Activated CD8-positive, alpha-beta memory T cell treated with anti-CD3 and anti-CD28 coated beads, Interleukin-2, amount 10 ng/mL, durations not matched to agents 7 days and 5 days (primary cell): ENCODE results near the gene CCDC102A. TPM values are rescaled to one million over a fixed set of nuclear protein-coding genes. Genes with fewer than 3 reads are reported as not detected.

Experiments
- ATAC-seq: fragments of 150-1000 bp; cut with Tn5 transposase; one replicate; pipeline ENCODE4 v1.10.0; 2021; ENCODE audit warnings: moderate library complexity
- CTCF ChIA-PET: fragments of 350-600 bp; sonication (Branson Sonifier 250); formaldehyde crosslinking; loops from one replicate; lab custom pipeline; 2021; ENCODE audit warnings: antibody characterized with exemption; lab: Charles Lee
- DNase-seq: peaks from one replicate; pipeline ENCODE4 v3.0.0-alpha.2; 2020
- H3K27ac Mint-ChIP-seq: one replicate; pipeline ENCODE4 v1.8.0; 2021; ENCODE audit warnings: mild to moderate bottlenecking, mixed read lengths
- H3K27me3 Mint-ChIP-seq: one replicate; pipeline ENCODE4 v1.8.0; 2021; ENCODE audit warnings: mixed read lengths
- H3K36me3 Mint-ChIP-seq: one replicate; pipeline ENCODE4 v1.8.0; 2021; ENCODE audit warnings: mild to moderate bottlenecking, mixed read lengths
- H3K4me1 Mint-ChIP-seq: one replicate; pipeline ENCODE4 v1.8.0; 2021; ENCODE audit warnings: mixed read lengths
- H3K4me3 Mint-ChIP-seq: one replicate; pipeline ENCODE4 v1.8.0; 2021; ENCODE audit warnings: mild to moderate bottlenecking, moderate library complexity, mixed read lengths
- H3K9me3 Mint-ChIP-seq: one replicate; pipeline ENCODE4 v1.8.0; 2022; ENCODE audit warnings: low read depth, mixed read lengths
- total RNA-seq, 2 experiments: library from RNA; stranded (reverse); gene quantifications; one replicate each; pipeline ENCODE4 v1.2.3, GENCODE V29; 2021

Gene CCDC102A
- total RNA-seq, 2 experiments from 2014 or later, result 19.7 to 20.2 TPM

DNA sequence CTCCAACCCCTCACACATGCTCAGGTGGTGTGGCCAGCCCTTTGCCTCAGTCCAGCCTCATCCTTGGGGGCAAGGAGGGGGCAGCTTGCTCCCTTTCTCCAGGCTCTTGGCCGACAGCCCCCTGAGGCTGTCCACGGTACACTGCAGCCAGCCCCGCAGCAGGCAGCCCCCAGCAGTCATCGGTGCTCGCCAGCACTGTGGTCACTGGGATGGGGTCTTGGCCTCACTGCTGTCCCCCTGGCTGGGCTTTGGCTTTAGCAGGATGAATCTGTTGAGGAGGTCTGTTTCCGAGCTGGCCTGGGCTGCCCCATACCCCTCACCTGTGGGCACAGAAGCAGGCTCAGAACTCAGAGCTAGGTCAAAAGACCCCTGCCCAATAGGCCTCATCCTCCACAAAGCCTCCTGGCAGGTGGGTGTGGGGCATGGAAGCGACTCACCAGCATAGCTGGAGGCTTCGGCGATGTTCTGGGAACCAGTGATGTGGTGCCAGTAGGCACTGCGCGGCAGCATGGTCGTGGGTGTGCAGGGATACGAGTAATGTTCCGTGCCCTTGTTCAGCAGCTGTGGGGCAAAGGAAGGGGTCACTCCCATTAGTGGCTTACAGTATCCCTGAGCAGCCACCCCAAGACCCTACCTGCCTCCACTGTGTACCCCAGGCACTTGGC is 63.1 kb downstream of the CCDC102A start:
- H3K27ac Mint-ChIP-seq, result no peak overlapping the region
- no peaks in the 10 kb centered on the region for H3K9me3 Mint-ChIP-seq
- ATAC-seq (no peak), DNase-seq (no peak)
- H3K4me3 Mint-ChIP-seq, result no peak overlapping the region
- H3K4me1 Mint-ChIP-seq, result peaks cover 14% of the 10 kb centered on the region
- no peaks in the 10 kb centered on the region for H3K27me3 Mint-ChIP-seq
- CTCF ChIA-PET, result interaction anchor here (1.3 to 2.8 kb wide), 3 partner anchors 11 to 46 kb away, joined by 3 to 10 read pairs (median 5); partner anchors contain the start of gene POLR2C
- peaks cover 14% of the 10 kb centered on the region for H3K36me3 Mint-ChIP-seq

DNA sequence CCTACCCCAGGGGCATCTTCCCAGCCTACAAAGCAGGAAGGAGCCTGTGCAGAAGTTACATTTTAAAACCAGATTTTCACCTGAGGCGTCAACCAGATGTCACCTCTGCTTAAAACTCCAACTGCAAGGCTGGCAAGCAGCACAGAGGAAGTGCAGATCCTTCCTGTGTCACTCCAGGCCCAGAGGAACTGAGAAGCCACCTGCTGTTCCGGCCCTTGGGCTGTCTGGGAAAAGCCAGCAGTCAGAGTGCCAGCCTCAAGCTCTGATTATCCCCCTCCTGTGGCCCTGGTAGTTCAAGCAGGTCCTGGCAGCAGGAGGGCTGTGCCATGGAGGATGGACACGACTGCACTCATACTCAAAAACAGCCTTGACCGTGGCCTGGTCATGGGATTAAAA is 63.7 kb downstream of the CCDC102A start:
- peaks cover 15% of the 10 kb centered on the region for H3K4me1 Mint-ChIP-seq
- no peaks in the 10 kb centered on the region for H3K27me3 Mint-ChIP-seq
- no peaks in the 10 kb centered on the region for H3K9me3 Mint-ChIP-seq
- peaks cover 17% of the 10 kb centered on the region for H3K36me3 Mint-ChIP-seq
- ATAC-seq (no peak), DNase-seq (no peak)
- H3K27ac Mint-ChIP-seq, result peak overlapping the region; percentile 28
- H3K4me3 Mint-ChIP-seq, result no peak overlapping the region
- CTCF ChIA-PET, result interaction anchor here (1.3 to 2.8 kb wide), 3 partner anchors 10 to 47 kb away, joined by 3 to 10 read pairs (median 5); partner anchors contain the start of gene POLR2C

DNA sequence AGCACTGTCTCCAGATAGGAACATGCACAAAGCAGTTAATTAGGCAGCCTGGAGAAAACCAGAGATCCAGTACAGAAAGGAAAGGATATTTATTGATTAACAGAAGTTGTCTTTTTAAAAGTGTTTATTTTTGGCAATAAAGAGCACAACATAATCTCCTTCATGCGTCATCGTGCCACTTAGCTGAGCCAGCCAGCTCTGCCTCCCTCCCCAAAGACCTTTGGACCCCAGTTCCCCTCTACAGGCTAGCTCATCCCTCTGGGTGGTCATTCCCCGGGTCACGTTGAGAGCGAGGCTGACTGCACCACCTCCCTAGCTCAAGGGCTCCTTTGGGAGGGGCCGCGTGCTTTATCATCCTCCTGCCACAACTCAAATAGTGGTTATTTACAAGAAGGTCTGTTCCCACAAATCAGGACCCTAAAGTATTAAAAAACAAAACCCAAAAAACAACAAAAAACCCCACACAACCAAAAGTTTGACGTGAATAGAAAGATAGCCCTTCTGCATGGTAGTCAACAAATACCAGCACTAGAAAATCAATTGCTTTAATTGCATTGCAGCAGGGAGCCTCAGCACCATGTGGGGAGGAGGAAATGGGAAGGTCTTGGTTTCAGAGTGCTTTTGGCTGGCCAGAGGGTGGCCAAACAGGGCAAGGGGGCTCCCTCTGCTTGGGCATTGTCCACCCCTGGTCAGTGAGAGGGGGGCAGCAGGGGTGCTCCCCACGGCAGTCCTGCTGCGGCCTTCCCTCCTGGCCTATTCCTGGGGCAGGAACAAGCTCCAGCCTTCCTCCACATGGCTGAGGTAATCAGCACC is 64.3 kb downstream of the CCDC102A start:
- Mint-ChIP-seq H3K4me1 (peaks cover 15% of the 10 kb centered on the region), H3K9me3 (no peaks in the 10 kb centered on the region), H3K27ac (peak overlapping the region; percentile 33), H3K4me3 (no peak overlapping the region), H3K27me3 (no peaks in the 10 kb centered on the region), H3K36me3 (peaks cover 18% of the 10 kb centered on the region)
- CTCF ChIA-PET, result interaction anchor here (2.8 kb wide), 1 partner anchor 10 kb away, joined by 10 read pairs; the partner anchor contains the start of gene POLR2C
- ATAC-seq, result no peak
- no peak for DNase-seq

DNA sequence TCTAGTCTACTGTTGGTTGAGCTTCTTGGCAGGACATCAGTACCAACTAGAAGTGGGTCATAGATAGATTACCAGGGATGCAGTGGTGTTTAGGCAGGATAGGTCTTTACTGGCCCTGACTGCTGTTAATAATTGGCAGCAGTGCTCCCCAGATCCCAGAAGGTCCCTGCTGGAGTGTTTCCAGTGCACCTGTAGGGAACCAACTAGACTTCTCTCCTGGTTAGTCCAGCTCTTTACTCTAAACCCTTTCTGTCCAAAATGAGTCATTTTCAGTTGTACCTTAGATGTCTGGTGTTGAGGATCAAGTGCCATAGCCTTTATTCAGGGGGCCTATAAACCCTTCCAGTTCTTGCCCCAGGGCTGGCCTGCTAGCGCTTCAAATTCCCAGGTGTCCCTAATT is 65.2 kb downstream of the CCDC102A start:
- no peak overlapping the region for H3K27ac Mint-ChIP-seq
- H3K36me3 Mint-ChIP-seq, result peaks cover 18% of the 10 kb centered on the region
- H3K9me3 Mint-ChIP-seq, result no peaks in the 10 kb centered on the region
- CTCF ChIA-PET, result interaction anchor here (0.5 to 2.8 kb wide), 2 partner anchors 9 to 21 kb away, joined by 3 to 10 read pairs; partner anchors contain the start of gene POLR2C
- no peaks in the 10 kb centered on the region for H3K27me3 Mint-ChIP-seq
- H3K4me3 Mint-ChIP-seq, result no peak overlapping the region
- H3K4me1 Mint-ChIP-seq, result peaks cover 11% of the 10 kb centered on the region
- DNase-seq, result no peak
- no peak for ATAC-seq

DNA sequence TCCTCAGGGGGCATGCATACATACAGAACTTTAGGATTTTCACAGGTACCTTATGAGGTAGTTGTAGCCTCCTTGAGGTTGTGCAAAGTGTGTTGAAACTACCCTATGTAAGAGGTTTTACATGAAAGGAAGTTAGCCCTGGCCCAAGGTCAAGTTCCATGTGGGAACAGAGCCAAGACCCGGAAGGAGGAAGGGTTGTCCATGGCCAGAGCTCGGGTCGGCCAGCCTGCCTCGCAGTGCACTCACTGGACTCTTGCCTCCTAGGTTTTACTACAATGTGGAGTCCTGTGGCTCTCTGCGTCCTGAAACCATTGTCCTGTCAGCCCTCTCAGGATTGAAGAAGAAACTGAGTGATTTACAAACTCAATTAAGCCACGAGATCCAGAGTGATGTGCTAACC is 65.7 kb downstream of the CCDC102A start:
- Mint-ChIP-seq H3K27me3 (no peaks in the 10 kb centered on the region), H3K27ac (no peak overlapping the region), H3K9me3 (no peaks in the 10 kb centered on the region), H3K4me3 (no peak overlapping the region), H3K4me1 (peaks cover 7% of the 10 kb centered on the region), H3K36me3 (peaks cover 20% of the 10 kb centered on the region)
- DNase-seq, result no peak
- CTCF ChIA-PET, result interaction anchor here (0.5 to 2.8 kb wide), 2 partner anchors 8 to 20 kb away, joined by 3 to 10 read pairs; partner anchors contain the start of gene POLR2C
- no peak for ATAC-seq

DNA sequence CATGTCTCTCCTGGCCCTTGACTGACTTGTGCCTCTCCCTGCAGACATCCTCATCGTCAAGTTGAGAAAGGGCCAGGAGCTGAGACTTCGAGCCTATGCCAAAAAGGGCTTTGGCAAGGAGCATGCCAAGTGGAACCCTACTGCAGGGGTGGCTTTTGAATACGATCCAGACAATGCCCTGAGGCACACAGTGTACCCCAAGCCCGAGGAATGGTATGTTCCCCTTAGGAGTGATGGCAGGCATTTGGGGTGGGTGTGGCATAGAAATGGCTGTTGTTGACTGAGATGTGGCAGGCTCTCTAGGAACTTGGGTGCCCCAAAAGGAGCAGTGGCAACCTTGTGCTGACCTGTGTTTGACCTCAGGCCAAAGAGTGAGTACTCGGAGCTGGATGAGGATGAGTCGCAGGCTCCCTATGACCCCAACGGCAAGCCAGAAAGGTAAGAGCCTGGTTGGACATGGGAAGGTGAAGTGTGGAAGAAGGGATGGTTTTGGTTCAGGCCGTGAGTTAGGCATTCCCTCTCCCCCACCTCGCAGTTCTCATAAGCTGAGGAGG is 66.4 kb downstream of the CCDC102A start:
- Mint-ChIP-seq H3K27ac (no peak overlapping the region), H3K4me3 (no peak overlapping the region), H3K27me3 (no peaks in the 10 kb centered on the region), H3K9me3 (no peaks in the 10 kb centered on the region), H3K4me1 (peaks cover 8% of the 10 kb centered on the region), H3K36me3 (peaks cover 24% of the 10 kb centered on the region)
- no peak for ATAC-seq
- no peak for DNase-seq
- CTCF ChIA-PET, result no interaction called here

DNA sequence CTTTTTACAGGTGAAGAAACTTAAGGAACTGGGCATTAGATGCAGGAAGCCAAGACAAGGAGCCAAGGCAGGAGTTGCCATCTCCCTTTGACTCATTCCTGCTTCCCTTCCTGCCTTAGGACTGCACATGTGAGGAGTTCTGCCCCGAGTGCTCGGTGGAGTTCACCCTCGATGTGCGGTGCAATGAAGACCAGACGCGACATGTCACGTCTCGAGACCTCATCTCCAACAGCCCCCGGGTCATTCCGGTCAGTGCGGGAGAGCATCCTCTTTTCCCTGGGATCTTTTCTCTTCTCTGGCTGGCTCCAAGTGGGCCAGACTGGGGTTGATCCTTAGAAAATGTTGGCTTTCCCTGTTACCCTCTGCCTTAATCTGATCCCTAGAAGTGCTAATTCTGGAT is 67.3 kb downstream of the CCDC102A start:
- H3K27me3 Mint-ChIP-seq, result no peaks in the 10 kb centered on the region
- ATAC-seq, result no peak
- H3K4me1 Mint-ChIP-seq, result peaks cover 15% of the 10 kb centered on the region
- H3K36me3 Mint-ChIP-seq, result peaks cover 27% of the 10 kb centered on the region
- CTCF ChIA-PET, result interaction anchor here (1.0 kb wide), 1 partner anchor 51 kb away, joined by 3 read pairs; no protein-coding TSS in a partner anchor
- no peak for DNase-seq
- no peaks in the 10 kb centered on the region for H3K9me3 Mint-ChIP-seq
- no peak overlapping the region for H3K4me3 Mint-ChIP-seq
- no peak overlapping the region for H3K27ac Mint-ChIP-seq

DNA sequence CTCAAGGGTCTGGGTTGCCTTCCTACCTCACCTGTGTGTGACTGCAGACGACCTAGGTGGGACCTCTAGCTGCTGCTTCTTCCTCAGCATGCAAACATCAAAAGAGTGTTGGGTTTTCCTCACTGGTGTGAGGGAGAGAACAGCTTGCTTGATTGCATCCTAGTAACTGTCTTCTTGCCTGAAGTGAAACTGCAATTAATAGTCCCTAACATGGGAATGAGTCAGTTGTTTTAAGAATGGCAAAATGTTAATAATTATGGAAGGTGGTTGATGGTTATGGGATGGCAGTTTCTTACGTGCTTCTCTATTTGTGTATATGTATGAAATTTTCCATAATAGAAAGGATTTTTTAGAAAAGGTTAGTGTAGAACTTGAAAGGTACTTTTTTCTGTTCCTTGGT is 68.0 kb downstream of the CCDC102A start:
- H3K4me1 Mint-ChIP-seq, result peaks cover 22% of the 10 kb centered on the region
- no peak overlapping the region for H3K27ac Mint-ChIP-seq
- peaks cover 27% of the 10 kb centered on the region for H3K36me3 Mint-ChIP-seq
- H3K27me3 Mint-ChIP-seq, result no peaks in the 10 kb centered on the region
- CTCF ChIA-PET, result interaction anchor here (1.0 kb wide), 1 partner anchor 52 kb away, joined by 3 read pairs; no protein-coding TSS in a partner anchor
- DNase-seq (no peak), ATAC-seq (no peak)
- no peaks in the 10 kb centered on the region for H3K9me3 Mint-ChIP-seq
- H3K4me3 Mint-ChIP-seq, result no peak overlapping the region

DNA sequence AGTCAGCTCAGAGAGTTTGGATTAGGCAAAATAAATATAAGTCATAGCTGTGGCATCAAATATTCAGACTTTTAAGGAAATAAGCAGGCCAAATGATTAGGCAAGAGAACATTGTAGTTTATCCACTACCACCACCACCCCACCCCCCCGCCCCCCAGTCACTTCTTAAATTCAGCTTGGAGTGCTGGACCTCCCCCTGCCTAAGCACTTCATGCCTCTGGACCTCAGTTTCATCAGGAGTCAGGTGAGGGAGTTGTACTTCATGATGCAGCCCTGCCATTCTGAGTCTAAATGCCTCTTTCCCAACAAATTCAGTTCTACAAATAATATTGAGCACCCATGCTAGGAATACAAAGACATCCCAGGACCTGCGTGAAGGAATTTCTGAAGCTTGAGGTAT is 71.8 kb downstream of the CCDC102A start:
- CTCF ChIA-PET, result interaction anchor here (1.0 to 5.2 kb wide), 6 partner anchors 11 to 59 kb away, joined by 3 to 55 read pairs (median 13); partner anchors contain the start of genes CIAPIN1 and COQ9
- peaks cover 24% of the 10 kb centered on the region for H3K36me3 Mint-ChIP-seq
- ATAC-seq (no peak), DNase-seq (no peak)
- H3K4me3 Mint-ChIP-seq, result no peak overlapping the region
- H3K27me3 Mint-ChIP-seq, result no peaks in the 10 kb centered on the region
- no peak overlapping the region for H3K27ac Mint-ChIP-seq
- H3K4me1 Mint-ChIP-seq, result peaks cover 32% of the 10 kb centered on the region
- no peaks in the 10 kb centered on the region for H3K9me3 Mint-ChIP-seq

DNA sequence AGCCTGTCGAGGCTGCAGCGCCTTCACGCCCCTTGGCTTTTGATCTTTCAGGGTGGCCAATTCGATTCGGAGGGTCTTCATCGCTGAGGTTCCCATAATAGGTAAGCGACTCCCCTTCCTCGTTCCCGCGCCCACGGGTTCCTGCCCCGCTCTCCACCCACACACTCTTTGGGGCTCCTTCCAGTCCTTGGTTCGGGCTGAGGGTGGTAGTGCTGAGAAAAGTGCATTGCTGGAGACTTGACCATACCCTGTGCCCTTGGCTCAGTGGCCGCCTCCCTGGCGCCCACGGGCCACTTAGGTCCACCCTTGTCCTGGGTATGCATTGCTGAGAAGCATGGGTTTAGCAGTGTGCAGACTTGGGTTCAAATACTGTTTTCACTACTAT is 73.4 kb downstream of the CCDC102A start:
- Mint-ChIP-seq H3K4me3 (peak overlapping the region; percentile 94), H3K36me3 (peaks cover 18% of the 10 kb centered on the region), H3K9me3 (no peaks in the 10 kb centered on the region), H3K27ac (peak overlapping the region; percentile 98), H3K4me1 (peaks cover 31% of the 10 kb centered on the region), H3K27me3 (no peaks in the 10 kb centered on the region)
- CTCF ChIA-PET, result interaction anchor here (0.6 to 5.2 kb wide), 20 partner anchors 9 to 217 kb away, joined by 3 to 55 read pairs (median 5); partner anchors contain the start of genes ADGRG5, CCDC102A, CIAPIN1 and COQ9
- DNase-seq, result no peak
- ATAC-seq, result peak; percentile 24

DNA sequence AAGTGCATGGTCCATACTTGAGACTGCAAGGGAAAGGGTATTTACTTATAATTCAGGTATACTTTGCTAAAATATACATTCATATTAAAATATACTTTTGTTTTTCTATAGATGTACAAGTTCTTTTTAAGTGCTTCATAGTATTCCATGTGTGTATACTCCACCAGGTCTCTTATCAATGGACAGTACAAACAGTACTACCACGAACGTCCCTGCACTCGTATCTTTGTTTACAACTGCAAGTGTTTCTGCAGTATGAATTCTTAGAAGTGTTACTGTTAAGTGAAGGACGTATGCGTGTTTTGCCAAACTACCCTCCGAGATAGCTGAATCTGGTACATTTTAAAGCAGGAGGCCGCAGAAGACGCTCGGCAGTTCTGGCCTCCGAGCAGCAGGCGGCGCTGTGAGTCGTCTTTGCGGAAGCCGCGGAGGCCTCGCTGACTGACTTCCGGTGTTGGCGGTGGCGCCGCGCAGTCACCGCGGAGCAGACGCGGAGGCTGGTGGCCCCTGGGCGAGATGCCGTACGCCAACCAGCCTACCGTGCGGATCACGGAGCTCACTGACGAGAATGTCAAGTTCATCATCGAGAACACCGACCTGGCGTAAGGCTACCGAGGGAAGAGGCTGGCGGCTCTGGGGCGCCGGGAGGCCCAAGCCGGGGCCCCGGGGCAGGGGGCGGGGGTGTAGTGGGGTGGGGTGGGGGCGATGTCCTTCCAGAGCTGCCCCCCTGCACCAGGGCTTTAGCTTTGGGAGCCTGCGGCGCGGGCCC is 74.0 kb downstream of the CCDC102A start, which contains the start of gene POLR2C:
POLR2C (plus strand) TSS at position 471 of the 769 bp plus-strand sequence; CDS start at position 517, 46 bp downstream.
- ATAC-seq (peak; percentile 96), DNase-seq (peak; percentile 94)
- CTCF ChIA-PET, result interaction anchor here (0.6 to 5.2 kb wide), 24 partner anchors 10 to 217 kb away, joined by 3 to 55 read pairs (median 5); partner anchors contain the start of genes ADGRG5, CCDC102A, CIAPIN1 and COQ9
- H3K36me3 Mint-ChIP-seq, result peaks cover 16% of the 10 kb centered on the region
- H3K27ac Mint-ChIP-seq, result peak within 1 kb of the TSS; percentile 98
- H3K4me1 Mint-ChIP-seq, result peaks cover 31% of the 10 kb centered on the region
- no peaks in the 10 kb centered on the region for H3K27me3 Mint-ChIP-seq
- peak within 1 kb of the TSS; percentile 94 for H3K4me3 Mint-ChIP-seq
- H3K9me3 Mint-ChIP-seq, result no peaks in the 10 kb centered on the region
